HepG2 (cell line): ENCODE measurements around the gene OSGEPL1. TPM values are rescaled to one million over a fixed set of nuclear protein-coding genes. Genes with fewer than 3 reads are reported as not detected.

Experiments used
- ATF6 ChIP-seq: sonication (generic); formaldehyde crosslinking; conservative IDR thresholded peaks from 2 replicates; pipeline ENCODE4 v1.4.0; 2020; ENCODE audit warnings: missing genetic modification reagents
- FOSL1 ChIP-seq: sonication (generic); formaldehyde crosslinking; IDR thresholded peaks from 2 replicates; pipeline ENCODE4 v1.9.0; 2021; ENCODE audit warnings: missing genetic modification reagents, borderline replicate concordance
- HNRNPUL1 ChIP-seq: fragments of 200-400 bp; formaldehyde crosslinking; IDR thresholded peaks from 2 replicates; pipeline ENCODE4 v1.6.1; 2017; ENCODE audit warnings: low read depth, mild to moderate bottlenecking, low read length, moderate library complexity
- HOMEZ ChIP-seq: IDR thresholded peaks from 2 replicates; pipeline ENCODE4 v1.6.1; 2016; ENCODE audit warnings: low read depth
- NR2F2 ChIP-seq: IDR thresholded peaks from 2 replicates; pipeline ENCODE4 v1.6.1; 2012; ENCODE audit warnings: low read depth, inconsistent platforms, borderline replicate concordance
- REST ChIP-seq, 2 experiments: IDR thresholded peaks; 2 replicates each; pipeline ENCODE4 v1.6.1; 2011 to 2012; ENCODE audit warnings: low read length in 2 of 2, borderline replicate concordance in 1 of 2, low read depth in 1 of 2, mild to moderate bottlenecking in 1 of 2, moderate library complexity in 1 of 2
- SNAPC2 ChIP-seq: sonication (generic); formaldehyde crosslinking; IDR thresholded peaks from 2 replicates; pipeline ENCODE4 v1.8.1; 2022; ENCODE audit warnings: mild to moderate bottlenecking, missing genetic modification reagents
- ZBTB10 ChIP-seq: sonication (generic); formaldehyde crosslinking; IDR thresholded peaks from 2 replicates; pipeline ENCODE4 v1.4.0; 2020; ENCODE audit warnings: missing genetic modification reagents, borderline replicate concordance
- ZBTB39 ChIP-seq: sonication (generic); formaldehyde crosslinking; IDR thresholded peaks from 2 replicates; pipeline ENCODE4 v1.5.0; 2020; ENCODE audit warnings: missing genetic modification reagents
- ZFP82 ChIP-seq: sonication (generic); formaldehyde crosslinking; IDR thresholded peaks from 2 replicates; pipeline ENCODE4 v1.5.1; 2020; ENCODE audit warnings: mild to moderate bottlenecking, missing genetic modification reagents, borderline replicate concordance
- ZNF570 ChIP-seq: sonication (generic); formaldehyde crosslinking; IDR thresholded peaks from 2 replicates; pipeline ENCODE4 v1.4.0; 2020; ENCODE audit warnings: mild to moderate bottlenecking, missing genetic modification reagents, borderline replicate concordance
- ZNF629 ChIP-seq: sonication (generic); formaldehyde crosslinking; conservative IDR thresholded peaks from 2 replicates; pipeline ENCODE4 v1.5.0; 2020; ENCODE audit warnings: missing genetic modification reagents
- ZZZ3 ChIP-seq: sonication (generic); formaldehyde crosslinking; IDR thresholded peaks from 2 replicates; pipeline ENCODE4 v1.4.0; 2020; ENCODE audit warnings: missing genetic modification reagents, mild to moderate bottlenecking, borderline replicate concordance
- polyA plus RNA-seq, 8 experiments: library from polyadenylated mRNA; depleted of rRNA in 3 of 8; stranded (reverse) in 7 of 8; unstranded in 1 of 8; fragments of >200 nt; fragmentation: Illumina TruSeq in 4 of 8; extraction: Trizol in 4 of 8; gene quantifications; 2 replicates each; pipeline versions ENCODE4 v1.2.1 to v1.2.3, GENCODE V29; 2011 to 2016; ENCODE audit warnings: low read depth in 4 of 8, missing spikeins in 1 of 8, mixed read lengths in 1 of 8; ENCODE audit not compliant: insufficient read depth in 1 of 8
- total RNA-seq, 5 experiments: library from RNA; depleted of rRNA; stranded (reverse); fragments of >200 nt; fragmentation: Illumina TruSeq; extraction: Trizol; gene quantifications; 2 replicates each; pipeline ENCODE4 v1.2.3, GENCODE V29; 2016; ENCODE audit warnings: low read depth in 1 of 5

OSGEPL1 gene
- total and polyA plus RNA-seq, 2 of the 13 experiments (the other 11 are each of a cell fraction or from before 2014, with no cell fraction given): 10.2 to 10.8 TPM

GRCh38 chr2:189783451-189783926 lies 20.9 kb upstream of the OSGEPL1 start (continued):
- TF ChIP-seq ZBTB39 (CRISPR knock-in tag) (peak; percentile 73; the same call in 1 of the 2 replicates), ZNF570 (no peak), ZZZ3 (CRISPR knock-in tag) (no peak), ATF6 (CRISPR knock-in tag) (no peak), ZFP82 (CRISPR knock-in tag) (no peak), ZBTB10 (no peak), SNAPC2 (CRISPR knock-in tag) (peak; percentile 42; the same call in 1 of the 2 replicates), HNRNPUL1 (no peak), HOMEZ (CRISPR knock-in tag) (no peak), FOSL1 (no peak), REST (IDR thresholded peaks at IDR 0.05; ENCODE audit: borderline replicate concordance in 1 of 2, low read depth in 1 of 2, low read length in 2 of 2) (no peak), NR2F2 (no peak), ZNF629 (no peak)
